CD1c-positive myeloid dendritic cell (primary cell): Measurements from ENCODE around the gene C16orf90.
"Not testable (repeated sequence)": the region's sequence is repeated elsewhere in the genome, so short reads cannot be mapped to it uniquely, and the experiment has no call there.

Source experiments
- DNase-seq: peaks from one replicate; pipeline ENCODE4 v3.0.0-alpha.2; 2016; ENCODE audit errors: extremely low spot score

Gene C16orf90

GRCh38 chr16:3484318-3485096 is 10.8 kb downstream of the C16orf90 start:
- DNase-seq = no peak

DNA sequence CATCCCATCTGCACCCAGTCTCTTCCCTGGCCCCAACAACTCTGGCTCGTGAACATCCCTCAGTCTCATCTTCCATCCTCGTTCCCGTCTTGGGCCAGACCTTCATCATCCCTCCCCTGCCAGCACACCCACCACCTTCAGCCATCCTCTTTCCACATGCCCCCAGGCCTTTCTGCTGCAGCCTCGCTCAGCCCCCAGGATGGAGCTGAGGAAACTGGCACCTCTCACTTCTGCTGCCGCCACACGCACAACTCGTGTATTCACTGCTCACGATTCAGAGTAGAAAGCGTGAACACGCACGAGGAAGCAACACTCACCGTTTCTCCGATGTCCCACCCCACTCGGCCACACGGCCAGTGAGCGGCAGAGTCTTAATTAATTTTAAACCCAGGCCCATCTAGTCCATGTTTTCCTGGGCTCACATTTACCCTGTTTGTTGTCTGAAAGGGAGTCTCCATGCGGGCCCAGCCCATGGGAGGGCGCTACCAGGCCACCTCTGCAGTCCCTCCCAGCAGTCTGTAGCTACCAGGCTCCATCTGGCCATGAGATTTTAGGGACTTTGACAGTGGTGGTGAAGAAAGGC is 12.5 kb downstream of the C16orf90 start:
- no peak for DNase-seq

DNA sequence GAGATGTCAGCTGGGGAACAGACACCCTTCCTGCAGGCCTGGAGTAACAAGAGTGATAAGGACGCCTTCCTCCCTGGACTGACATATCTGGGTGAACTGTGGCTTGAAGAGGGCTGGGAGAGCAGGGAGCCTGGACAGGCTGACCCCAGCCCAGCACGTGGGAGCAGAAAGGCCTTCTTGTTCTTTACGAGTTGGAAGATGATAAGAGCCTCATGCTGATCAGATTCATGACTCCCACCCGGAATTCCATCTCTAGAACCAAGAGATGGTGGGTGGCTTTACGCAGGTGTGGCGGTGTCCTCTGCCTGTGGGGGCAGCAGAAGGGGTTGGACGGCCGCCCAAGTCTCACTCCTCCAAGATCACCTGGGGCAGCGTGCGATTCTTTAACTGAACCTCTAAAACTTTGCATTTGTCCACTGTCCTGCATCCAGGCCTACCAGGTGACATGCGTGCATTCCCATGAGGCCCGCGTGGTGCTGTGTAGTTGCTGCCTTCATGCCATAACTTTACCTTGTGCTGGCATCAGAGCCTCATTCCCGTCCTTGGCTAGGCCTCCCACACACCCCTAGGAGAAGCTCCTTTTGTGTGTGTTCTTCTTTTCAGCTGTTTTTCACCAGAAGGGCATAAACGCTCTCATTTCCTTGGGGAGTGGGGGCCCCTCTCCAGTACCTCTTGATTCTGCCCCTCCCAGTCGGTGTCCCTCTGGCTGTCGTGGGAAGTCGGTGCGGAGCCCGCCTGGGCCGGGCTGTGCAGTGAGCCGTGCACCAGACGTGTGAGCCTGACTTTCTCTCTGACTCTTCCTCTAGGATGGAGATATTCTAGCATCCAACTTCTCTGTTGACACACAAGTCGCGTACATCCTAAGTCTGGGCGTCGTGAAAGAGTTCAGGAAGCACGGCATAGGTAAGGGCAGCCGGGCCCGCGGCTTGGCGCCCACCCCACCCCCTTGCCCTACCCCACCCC is 13.3 kb downstream of the C16orf90 start:
- no peak for DNase-seq

DNA sequence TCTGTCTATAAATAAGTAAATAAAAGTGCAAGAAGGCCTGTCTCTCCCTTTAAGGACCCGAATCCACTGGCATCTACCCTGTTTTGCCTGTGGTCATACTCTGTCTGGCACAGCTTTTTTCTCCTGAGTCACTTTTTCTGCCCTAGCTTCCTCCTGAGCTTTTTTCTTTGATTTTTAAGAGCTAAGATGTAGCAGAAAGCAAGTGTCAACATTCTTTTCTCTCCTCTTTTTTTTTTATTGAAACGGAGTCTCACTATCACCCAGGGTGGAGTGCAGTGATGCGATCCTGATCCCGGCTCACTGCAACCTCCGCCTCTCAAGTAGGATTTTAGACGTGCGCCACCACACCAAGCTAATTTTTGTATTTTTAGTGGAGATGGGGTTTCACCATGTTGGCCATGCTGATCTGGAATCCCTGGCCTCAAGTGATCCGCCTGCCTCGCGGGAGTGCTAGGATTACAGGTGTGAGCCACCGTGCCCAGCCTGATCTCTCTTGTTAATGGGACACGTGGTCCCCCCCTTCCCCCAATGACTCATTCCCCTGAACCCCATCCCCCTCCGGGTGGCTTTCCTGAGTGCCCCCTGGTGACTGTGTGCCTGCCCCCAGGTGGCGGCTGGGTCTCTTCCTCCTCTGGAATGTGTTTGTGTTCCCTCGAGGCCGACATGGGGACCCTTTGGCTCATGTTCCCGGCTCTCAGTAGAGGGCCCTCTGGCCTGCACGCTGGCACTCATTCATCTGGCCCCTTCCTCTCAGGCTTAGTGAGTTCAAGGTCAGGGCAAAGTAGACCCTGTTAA is 14.2 kb downstream of the C16orf90 start:
- no peak for DNase-seq

GRCh38 chr16:3479654-3480216 is 15.6 kb downstream of the C16orf90 start:
- DNase-seq = no peak

DNA sequence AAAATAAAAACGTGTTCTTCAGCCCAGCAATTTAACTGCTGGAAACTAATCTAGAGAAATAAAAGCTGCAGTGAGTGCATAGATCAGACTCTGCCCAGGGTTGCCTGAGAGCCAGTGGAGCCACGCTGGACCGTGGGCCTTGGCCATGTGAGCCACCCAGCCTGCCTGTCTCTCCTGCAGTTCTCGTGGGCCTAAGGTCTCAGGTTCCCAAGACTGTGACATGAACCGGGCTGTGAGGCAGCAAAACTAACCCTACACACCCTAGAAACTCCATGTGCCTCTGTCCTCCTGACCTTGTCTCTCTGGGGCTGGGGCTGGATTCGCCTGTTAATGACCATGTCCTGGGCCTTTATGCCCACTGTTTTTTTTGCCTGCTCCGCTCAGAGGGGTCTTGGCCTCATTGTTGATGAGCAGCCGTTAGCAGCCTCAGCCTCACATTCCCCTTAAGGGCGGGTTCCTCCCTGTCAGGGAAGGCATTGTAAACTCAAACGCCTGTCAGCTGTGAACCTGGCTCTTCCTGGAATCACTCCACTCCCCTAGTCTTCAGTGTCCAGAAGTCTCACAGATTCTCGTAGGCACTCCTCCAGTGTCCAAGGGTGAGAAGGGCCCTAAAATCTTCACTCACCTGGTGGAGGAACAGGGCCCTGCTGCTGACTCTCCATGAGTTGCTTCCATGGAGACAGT is 16.9 kb downstream of the C16orf90 start:
- no peak for DNase-seq

GRCh38 chr16:3476409-3476808 is 18.9 kb downstream of the C16orf90 start:
- DNase-seq = no peak

DNA sequence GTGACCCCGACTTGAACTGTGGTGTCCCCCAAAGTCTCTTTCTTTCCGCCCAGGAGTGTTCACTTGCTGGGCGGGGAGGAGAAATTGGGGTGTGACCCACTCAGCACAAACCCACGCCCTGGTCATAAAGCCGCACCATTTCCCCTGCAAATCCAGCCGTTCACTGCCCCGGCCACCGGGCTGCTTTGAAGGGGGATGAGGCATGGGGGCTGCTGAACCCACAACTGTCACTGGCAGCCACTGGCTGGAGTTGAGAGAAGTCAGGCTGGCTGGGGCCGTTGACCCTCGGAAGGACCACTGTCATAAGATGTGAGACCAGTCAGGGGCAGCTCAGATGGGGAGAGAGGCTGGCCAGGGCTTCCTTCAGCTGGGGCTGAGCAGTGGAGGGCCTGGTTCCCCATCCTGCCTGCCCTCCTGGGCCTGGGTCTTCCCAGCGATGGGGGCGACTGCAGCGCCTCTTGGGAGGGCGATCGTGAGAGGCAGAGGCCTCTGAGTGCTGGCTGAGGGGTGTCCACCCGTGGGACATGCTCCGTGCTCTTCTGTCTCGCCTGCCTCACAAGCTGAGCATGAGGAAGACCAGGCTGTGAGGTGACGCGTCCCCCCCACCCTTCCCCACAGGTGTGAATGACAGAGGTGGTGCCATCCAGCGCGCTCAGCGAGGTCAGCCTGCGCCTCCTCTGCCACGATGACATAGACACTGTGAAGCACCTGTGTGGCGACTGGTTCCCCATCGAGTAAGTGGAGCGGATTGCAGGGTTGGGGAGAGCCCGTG is 19.5 kb downstream of the C16orf90 start:
- no peak for DNase-seq

DNA sequence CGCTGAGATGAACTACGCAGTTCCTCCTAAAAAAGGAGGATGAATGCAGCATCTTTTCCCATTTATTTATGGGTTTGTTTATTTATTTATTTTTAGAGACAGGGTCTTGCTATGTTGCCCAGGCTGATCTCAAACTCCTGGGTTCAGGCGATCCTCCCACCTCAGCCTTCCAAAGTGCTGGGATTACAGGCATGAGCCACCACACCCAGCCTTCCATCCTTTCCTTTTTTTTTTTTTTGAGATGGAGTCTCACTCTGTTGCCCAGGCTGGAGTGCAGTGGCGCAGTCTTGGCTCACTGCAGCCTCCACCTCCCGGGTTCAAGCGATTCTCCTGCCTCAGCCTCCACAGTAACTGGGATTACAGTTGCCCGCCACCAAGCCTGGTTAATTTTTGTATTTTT is 20.4 kb downstream of the C16orf90 start:
- not testable (repeated sequence) for DNase-seq

- DNase-seq = no peak
These were observed 21.0 kb downstream of the C16orf90 start for GRCh38 chr16:3474136-3474779.

GRCh38 chr16:3473596-3473943 is 21.7 kb downstream of the C16orf90 start:
- not testable (repeated sequence) for DNase-seq

- no peak for DNase-seq
These were observed 22.3 kb downstream of the C16orf90 start for GRCh38 chr16:3472878-3473595.

DNA sequence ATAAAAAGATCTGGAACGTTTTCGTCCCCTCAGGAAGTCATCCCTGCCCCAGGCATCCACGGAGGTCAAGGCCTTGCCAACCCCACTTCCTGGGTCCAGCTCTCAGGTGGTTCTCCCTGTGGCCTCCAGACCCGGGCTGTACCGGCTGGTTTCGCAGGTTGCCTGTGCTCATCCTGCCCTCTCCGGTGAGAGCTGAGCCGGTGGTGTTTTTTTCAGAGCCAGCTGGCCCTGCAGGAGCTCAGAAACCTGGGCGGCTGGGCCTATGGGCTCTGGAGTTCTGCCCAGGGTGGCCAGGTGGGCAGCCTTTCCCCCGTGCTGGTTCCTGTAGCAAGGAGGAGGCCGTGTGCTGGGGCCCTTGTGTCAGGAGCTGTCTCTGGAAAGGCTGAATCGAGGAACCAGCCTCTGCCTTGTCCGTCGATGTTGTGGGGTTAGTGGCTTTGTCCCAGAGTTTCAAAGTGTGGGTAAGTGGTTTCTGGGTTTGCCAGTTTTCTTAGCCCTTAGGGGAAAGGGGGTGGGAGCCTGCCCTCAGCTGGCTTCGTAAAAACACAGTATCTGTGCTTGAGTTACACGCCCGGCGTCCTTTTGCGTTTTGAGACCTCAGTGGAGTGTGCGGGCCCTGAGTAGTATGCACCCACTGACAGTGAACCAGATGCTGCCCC is 23.6 kb downstream of the C16orf90 start:
- DNase-seq = no peak

GRCh38 chr16:3470723-3471122 is 24.6 kb downstream of the C16orf90 start:
- no peak for DNase-seq

DNA sequence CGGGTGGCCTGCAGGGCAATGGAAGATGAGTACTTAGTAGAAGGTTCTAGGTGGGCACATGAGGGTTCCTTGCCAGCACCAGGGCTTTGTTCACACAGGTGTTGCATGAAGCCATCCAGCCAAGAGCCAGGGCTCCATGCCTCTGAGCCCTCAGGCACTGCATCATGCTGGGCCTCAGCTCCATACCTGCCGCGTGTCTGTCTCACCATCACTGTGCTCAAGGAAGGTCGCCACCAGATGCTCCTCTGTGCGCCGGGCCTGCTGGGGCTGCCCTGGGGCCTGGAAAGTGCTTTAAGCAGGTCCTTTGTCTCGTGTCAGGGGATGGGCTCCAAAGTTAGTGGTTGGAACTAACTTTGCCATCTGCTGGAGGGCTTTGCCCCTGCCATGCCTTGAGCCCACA is 25.6 kb downstream of the C16orf90 start:
- no peak for DNase-seq

DNA sequence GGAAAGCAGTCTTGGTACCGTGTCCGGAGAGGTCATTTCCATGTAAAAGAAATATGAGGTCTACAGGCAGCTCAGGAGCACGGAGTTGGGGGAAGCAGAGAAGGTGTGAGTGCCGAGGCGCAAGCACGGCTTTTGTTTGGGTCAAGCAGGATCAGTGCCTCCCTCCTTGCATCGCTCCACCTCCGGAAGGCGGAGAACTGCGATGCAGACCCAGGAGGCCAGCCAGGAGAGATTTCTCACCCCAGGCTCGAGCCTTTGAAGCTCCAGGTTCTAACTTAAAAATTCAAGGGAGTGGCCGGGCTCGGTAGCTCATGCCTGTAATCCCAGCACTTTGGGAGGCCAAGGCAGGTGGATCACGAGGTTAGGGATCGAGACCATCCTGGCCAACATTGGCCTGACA is 26.8 kb downstream of the C16orf90 start:
- no peak for DNase-seq

GRCh38 chr16:3467921-3468320 is 27.4 kb downstream of the C16orf90 start:
- peak; percentile 40 for DNase-seq

GRCh38 chr16:3467182-3467581 is 28.1 kb downstream of the C16orf90 start:
- DNase-seq = no peak
